ENCODE data around the gene PRMT3.
"Not testable (repeated sequence)": the region's sequence is repeated elsewhere in the genome, so short reads cannot be mapped to it uniquely, and the experiment has no call there.

Gene PRMT3

GRCh38 chr11:20387261-20388095 lies at the start of gene PRMT3:
Gene PRMT3, plus strand, starts transcription at chr11:20387716. Its CDS starts 31 bp downstream, at chr11:20387747.
- peak; percentile 97 for DNase-seq

- no peak for DNase-seq
Measured at GRCh38 chr11:20342347-20343141, 45.0 kb upstream of the PRMT3 start.

GRCh38 chr11:20351136-20351535 lies 36.4 kb upstream of the PRMT3 start:
- DNase-seq, result no peak

- DNase-seq, result no peak
Measured at GRCh38 chr11:20351751-20352262, 35.7 kb upstream of the PRMT3 start.

GRCh38 chr11:20353829-20354434 lies 33.6 kb upstream of the PRMT3 start:
- no peak for DNase-seq

GRCh38 chr11:20355221-20356219 lies 32.0 kb upstream of the PRMT3 start:
- DNase-seq, result peak; percentile 35

- DNase-seq, result no peak
Measured at GRCh38 chr11:20357150-20357549, 30.4 kb upstream of the PRMT3 start.

GRCh38 chr11:20360650-20361049 lies 26.9 kb upstream of the PRMT3 start:
- peak; percentile 20 for DNase-seq

- no peak for DNase-seq
Measured at GRCh38 chr11:20362481-20362880, 25.0 kb upstream of the PRMT3 start.

GRCh38 chr11:20363149-20363499 lies 24.4 kb upstream of the PRMT3 start:
- no peak for DNase-seq

GRCh38 chr11:20363500-20364340 lies 23.8 kb upstream of the PRMT3 start, which contains the start of gene HTATIP2:
Gene HTATIP2, plus strand, starts transcription at chr11:20363714. Its CDS starts 524 bp downstream, at chr11:20364238.
- peak; percentile 67 for DNase-seq

GRCh38 chr11:20364341-20364792 lies 23.1 kb upstream of the PRMT3 start:
- DNase-seq, result no peak

GRCh38 chr11:20365465-20365864 lies 22.1 kb upstream of the PRMT3 start:
- DNase-seq, result not testable (repeated sequence)

GRCh38 chr11:20367313-20367948 lies 20.1 kb upstream of the PRMT3 start:
- peak; percentile 24 for DNase-seq

- no peak for DNase-seq
Measured at GRCh38 chr11:20368438-20368837, 19.1 kb upstream of the PRMT3 start.

GRCh38 chr11:20369826-20370225 lies 17.7 kb upstream of the PRMT3 start:
- DNase-seq, result no peak

GRCh38 chr11:20372081-20372626 lies 15.4 kb upstream of the PRMT3 start:
- no peak for DNase-seq

- no peak for DNase-seq
Measured at GRCh38 chr11:20373147-20373546, 14.4 kb upstream of the PRMT3 start.

- no peak for DNase-seq
Measured at GRCh38 chr11:20373568-20374209, 13.8 kb upstream of the PRMT3 start.

All from activated CD4-positive, alpha-beta T cell treated with anti-CD3 and anti-CD28 coated beads, Interleukin-2, amount 50 U/mL, for 1 hour (primary cell).